Measurements from ENCODE around the gene EFNA5.

EFNA5 gene

DNA sequence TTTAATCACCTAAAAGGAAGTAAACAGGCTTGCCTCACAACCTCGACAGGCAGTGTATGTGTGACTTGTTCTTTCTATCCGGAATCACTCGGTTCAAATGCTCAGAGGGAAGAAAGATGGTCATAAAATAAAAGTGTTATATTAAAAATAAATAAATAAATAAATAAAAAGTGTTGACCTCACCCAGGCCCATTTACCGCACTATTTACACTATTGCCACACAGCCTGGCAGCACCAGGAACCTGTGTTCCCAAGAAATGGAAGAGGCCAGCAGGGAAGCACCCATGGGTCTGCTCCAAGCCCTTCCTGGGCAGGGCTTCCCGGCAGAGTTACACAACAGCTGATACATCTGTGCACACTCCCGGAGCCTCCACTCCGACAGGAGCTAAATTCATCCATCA is 127.9 kb downstream of the EFNA5 start:
- Histone ChIP-seq H3K9me2 (ENCODE audit: low read depth, low read length) (no peaks in the 10 kb centered on the region), H4K20me1 (ENCODE audit: insufficient read depth, low read length) (no peaks in the 10 kb centered on the region), H3K4me1 (ENCODE audit: insufficient read depth, low read length, severe bottlenecking) (peaks cover 91% of the 10 kb centered on the region), H3K4me3 (ENCODE audit: low read depth, low read length, poor library complexity, severe bottlenecking) (no peak overlapping the region), H3K9me3 (ENCODE audit: low read length) (no peaks in the 10 kb centered on the region), H3K27me3 (ENCODE audit: insufficient read depth, low read length) (no peaks in the 10 kb centered on the region), H3K79me2 (ENCODE audit: insufficient read depth, low read length) (no peaks in the 10 kb centered on the region), H3K9ac (ENCODE audit: low read length) (no peak overlapping the region), H3K36me3 (ENCODE audit: insufficient read depth, low read length) (no peaks in the 10 kb centered on the region), H2AFZ (ENCODE audit: low read length) (no peak overlapping the region), H3F3A (ENCODE audit: insufficient read depth, low read length) (no peaks in the 10 kb centered on the region), H3K4me2 (ENCODE audit: low read length) (no peak overlapping the region; the same call in 1 of the 2 replicates), H3K27ac (ENCODE audit: low read depth, low read length, poor library complexity, severe bottlenecking) (peak overlapping the region; percentile 15)
- no peak for TF ChIP-seq EZH2 (IDR thresholded peaks at IDR 0.05; ENCODE audit: borderline replicate concordance, low read length)
- TF ChIP-seq, protein P1, sequence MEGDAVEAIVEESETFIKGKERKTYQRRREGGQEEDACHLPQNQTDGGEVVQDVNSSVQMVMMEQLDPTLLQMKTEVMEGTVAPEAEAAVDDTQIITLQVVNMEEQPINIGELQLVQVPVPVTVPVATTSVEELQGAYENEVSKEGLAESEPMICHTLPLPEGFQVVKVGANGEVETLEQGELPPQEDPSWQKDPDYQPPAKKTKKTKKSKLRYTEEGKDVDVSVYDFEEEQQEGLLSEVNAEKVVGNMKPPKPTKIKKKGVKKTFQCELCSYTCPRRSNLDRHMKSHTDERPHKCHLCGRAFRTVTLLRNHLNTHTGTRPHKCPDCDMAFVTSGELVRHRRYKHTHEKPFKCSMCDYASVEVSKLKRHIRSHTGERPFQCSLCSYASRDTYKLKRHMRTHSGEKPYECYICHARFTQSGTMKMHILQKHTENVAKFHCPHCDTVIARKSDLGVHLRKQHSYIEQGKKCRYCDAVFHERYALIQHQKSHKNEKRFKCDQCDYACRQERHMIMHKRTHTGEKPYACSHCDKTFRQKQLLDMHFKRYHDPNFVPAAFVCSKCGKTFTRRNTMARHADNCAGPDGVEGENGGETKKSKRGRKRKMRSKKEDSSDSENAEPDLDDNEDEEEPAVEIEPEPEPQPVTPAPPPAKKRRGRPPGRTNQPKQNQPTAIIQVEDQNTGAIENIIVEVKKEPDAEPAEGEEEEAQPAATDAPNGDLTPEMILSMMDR (IDR thresholded peaks at IDR 0.05; ENCODE audit: low read length), result no peak

DNA sequence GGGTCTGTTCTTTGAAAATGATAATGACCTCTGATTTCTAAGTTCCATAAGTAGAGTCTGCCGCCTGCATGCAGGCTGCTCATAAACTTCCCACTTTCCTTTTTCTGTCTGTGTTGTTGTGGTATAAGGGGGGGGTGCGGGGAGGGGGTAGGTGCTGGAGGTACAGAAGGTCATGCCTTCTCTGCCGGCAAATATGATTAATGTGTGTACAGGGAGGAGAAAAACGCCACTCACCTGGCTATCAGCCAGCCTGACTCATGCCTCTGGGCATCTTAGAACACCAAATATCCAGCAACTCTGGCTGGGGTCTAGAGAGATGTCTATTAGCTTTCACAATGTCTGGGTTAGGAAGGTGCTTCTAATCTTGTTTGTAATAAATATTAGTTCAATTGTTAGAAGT is 128.3 kb downstream of the EFNA5 start:
- peak overlapping the region; percentile 18; the same call in 1 of the 2 replicates for H3K4me2 ChIP-seq (ENCODE audit: low read length)
- no peaks in the 10 kb centered on the region for H3K27me3 ChIP-seq (ENCODE audit: insufficient read depth, low read length)
- no peaks in the 10 kb centered on the region for H4K20me1 ChIP-seq (ENCODE audit: insufficient read depth, low read length)
- peaks cover 89% of the 10 kb centered on the region for H3K4me1 ChIP-seq (ENCODE audit: insufficient read depth, low read length, severe bottlenecking)
- no peaks in the 10 kb centered on the region for H3K79me2 ChIP-seq (ENCODE audit: insufficient read depth, low read length)
- no peak overlapping the region for H2AFZ ChIP-seq (ENCODE audit: low read length)
- H3K9me3 ChIP-seq (ENCODE audit: low read length), result no peaks in the 10 kb centered on the region
- H3F3A ChIP-seq (ENCODE audit: insufficient read depth, low read length), result no peaks in the 10 kb centered on the region
- no peaks in the 10 kb centered on the region for H3K36me3 ChIP-seq (ENCODE audit: insufficient read depth, low read length)
- no peak overlapping the region for H3K4me3 ChIP-seq (ENCODE audit: low read depth, low read length, poor library complexity, severe bottlenecking)
- H3K9me2 ChIP-seq (ENCODE audit: low read depth, low read length), result no peaks in the 10 kb centered on the region
- TF ChIP-seq, protein P1 (IDR thresholded peaks at IDR 0.05; ENCODE audit: low read length), result no peak
- no peak for TF ChIP-seq EZH2 (IDR thresholded peaks at IDR 0.05; ENCODE audit: borderline replicate concordance, low read length)
- H3K9ac ChIP-seq (ENCODE audit: low read length), result no peak overlapping the region
- peak overlapping the region; percentile 2 for H3K27ac ChIP-seq (ENCODE audit: low read depth, low read length, poor library complexity, severe bottlenecking)

DNA sequence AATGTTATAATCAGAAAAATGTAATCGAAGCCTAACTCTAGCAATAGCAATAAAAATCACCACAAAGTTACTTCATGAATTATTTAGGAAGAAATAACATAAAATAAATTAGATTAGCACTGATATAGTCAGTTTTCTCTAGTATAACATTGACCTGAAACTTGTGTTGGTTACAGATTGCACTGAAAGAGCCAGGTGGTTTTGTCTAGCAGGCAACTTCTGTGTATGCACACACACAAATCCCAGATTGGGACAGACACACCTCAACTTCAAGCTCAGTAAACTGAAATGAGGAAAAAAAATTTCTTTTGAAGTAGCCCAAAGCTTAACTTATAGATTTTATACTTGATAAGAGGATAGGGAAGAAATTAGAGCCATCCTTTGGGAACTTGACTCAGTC is 129.3 kb downstream of the EFNA5 start:
- Histone ChIP-seq H3K9me2 (ENCODE audit: low read depth, low read length) (no peaks in the 10 kb centered on the region), H3F3A (ENCODE audit: insufficient read depth, low read length) (no peaks in the 10 kb centered on the region), H3K4me2 (ENCODE audit: low read length) (no peak overlapping the region), H3K36me3 (ENCODE audit: insufficient read depth, low read length) (no peaks in the 10 kb centered on the region), H3K9ac (ENCODE audit: low read length) (no peak overlapping the region), H3K27ac (ENCODE audit: low read depth, low read length, poor library complexity, severe bottlenecking) (peak overlapping the region; percentile 2), H2AFZ (ENCODE audit: low read length) (no peak overlapping the region), H3K4me3 (ENCODE audit: low read depth, low read length, poor library complexity, severe bottlenecking) (no peak overlapping the region), H3K9me3 (ENCODE audit: low read length) (no peaks in the 10 kb centered on the region), H3K4me1 (ENCODE audit: insufficient read depth, low read length, severe bottlenecking) (peaks cover 79% of the 10 kb centered on the region), H3K79me2 (ENCODE audit: insufficient read depth, low read length) (no peaks in the 10 kb centered on the region), H4K20me1 (ENCODE audit: insufficient read depth, low read length) (no peaks in the 10 kb centered on the region), H3K27me3 (ENCODE audit: insufficient read depth, low read length) (no peaks in the 10 kb centered on the region)
- TF ChIP-seq, protein P1 (IDR thresholded peaks at IDR 0.05; ENCODE audit: low read length), result no peak
- no peak for TF ChIP-seq EZH2 (IDR thresholded peaks at IDR 0.05; ENCODE audit: borderline replicate concordance, low read length)

Measured in OCI-LY1 (cell line).